IPS DF 6.9 (cell line): ENCODE measurements around the gene DGAT2L6.

Experiments
- DNase-seq: peaks from one replicate; pipeline ENCODE4 v3.0.0-alpha.2; 2013; ENCODE audit warnings: low read depth, low spot score
- H3K27ac ChIP-seq: one replicate; pipeline ENCODE4 v1.5.1; 2013; ENCODE audit warnings: low read length, control low read depth
- H3K27me3 ChIP-seq: 2 replicates; pipeline ENCODE4 v1.6.1; 2013; ENCODE audit warnings: mild to moderate bottlenecking, low read length; ENCODE audit not compliant: control insufficient read depth, insufficient read depth
- H3K36me3 ChIP-seq: 2 replicates; pipeline ENCODE4 v1.6.1; 2013; ENCODE audit warnings: low read length; ENCODE audit not compliant: control insufficient read depth, insufficient read depth
- H3K4me1 ChIP-seq: 2 replicates; pipeline ENCODE4 v1.6.1; 2013; ENCODE audit warnings: low read length; ENCODE audit not compliant: control insufficient read depth, insufficient read depth
- H3K4me3 ChIP-seq: 2 replicates; pipeline ENCODE4 v1.5.1; 2013; ENCODE audit warnings: mild to moderate bottlenecking, low read length
- H3K9me3 ChIP-seq: 2 replicates; pipeline ENCODE4 v1.6.1; 2013; ENCODE audit warnings: low read length, inconsistent platforms; ENCODE audit not compliant: control insufficient read depth, insufficient read depth
- WGBS: extraction: QIAGEN DNeasy Blood & Tissue Kit; methylation state at CpG from one replicate; pipeline ENCODE4 v1.1.7; 2013; ENCODE audit warnings: mixed read lengths, missing lambda C conversion rate; ENCODE audit not compliant: insufficient read length, insufficient coverage; 5-methylcytosine and 5-hydroxymethylcytosine counted together

The DGAT2L6 gene

DNA sequence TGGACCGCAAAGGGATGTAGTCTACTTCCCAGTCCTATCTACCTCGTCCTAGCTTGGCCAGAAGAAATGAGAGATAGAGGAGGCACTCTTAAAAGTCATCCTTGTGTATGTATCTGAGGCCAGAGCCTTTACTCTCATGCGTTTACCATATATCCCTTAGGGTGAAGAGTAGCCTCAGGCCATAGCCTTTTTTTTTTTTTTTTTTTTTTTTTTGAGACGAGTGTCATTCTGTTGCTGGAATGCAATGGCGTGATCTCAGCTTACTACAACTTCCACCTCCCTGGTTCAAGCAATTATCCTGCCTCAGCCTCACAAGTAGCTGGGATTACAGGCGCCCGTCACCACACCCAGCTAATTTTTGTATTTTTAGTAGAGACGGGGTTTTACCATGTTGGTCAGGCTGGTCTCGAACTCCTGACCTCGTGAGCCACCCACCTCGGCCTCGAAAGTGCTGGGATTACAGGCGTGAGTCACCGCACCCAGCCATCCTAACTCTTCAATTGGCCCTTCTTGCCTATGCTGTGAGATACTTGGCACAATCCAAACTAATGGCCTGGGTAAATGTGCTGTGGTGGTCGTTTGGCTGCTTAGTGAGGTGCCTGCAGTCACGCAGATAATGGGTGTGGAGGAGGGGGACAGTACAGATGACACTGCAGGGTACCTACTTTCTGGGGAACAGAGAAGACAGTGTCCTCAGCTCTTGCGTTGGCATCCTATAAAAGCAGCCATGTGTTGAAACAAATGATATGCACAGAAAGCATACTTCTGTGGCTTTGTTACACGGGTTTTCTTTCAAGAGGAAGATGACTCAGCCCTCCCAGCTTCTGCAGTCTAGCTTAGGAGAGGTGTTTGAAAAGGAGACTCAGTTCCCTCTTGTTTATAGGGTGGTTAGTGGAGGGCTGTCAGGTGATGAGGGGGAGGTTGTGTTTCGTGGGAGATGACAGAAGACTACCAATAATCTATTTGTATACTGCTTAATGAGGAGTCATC lies 10.4 kb upstream of the DGAT2L6 start:
- H3K9me3 ChIP-seq: no peaks in the 10 kb centered on the region
- WGBS: no CpG with 5 or more reads among the region's 19 CpGs
- no peak overlapping the region for H3K27ac ChIP-seq
- no peaks in the 10 kb centered on the region; the same call in 1 of the 2 replicates for H3K36me3 ChIP-seq
- H3K4me3 ChIP-seq: no peak overlapping the region
- DNase-seq: no peak
- no peaks in the 10 kb centered on the region for H3K27me3 ChIP-seq
- H3K4me1 ChIP-seq: 0 out of 2 replicates have a peak, but pooled peaks cover 1% of the 10 kb centered on the region

DNA sequence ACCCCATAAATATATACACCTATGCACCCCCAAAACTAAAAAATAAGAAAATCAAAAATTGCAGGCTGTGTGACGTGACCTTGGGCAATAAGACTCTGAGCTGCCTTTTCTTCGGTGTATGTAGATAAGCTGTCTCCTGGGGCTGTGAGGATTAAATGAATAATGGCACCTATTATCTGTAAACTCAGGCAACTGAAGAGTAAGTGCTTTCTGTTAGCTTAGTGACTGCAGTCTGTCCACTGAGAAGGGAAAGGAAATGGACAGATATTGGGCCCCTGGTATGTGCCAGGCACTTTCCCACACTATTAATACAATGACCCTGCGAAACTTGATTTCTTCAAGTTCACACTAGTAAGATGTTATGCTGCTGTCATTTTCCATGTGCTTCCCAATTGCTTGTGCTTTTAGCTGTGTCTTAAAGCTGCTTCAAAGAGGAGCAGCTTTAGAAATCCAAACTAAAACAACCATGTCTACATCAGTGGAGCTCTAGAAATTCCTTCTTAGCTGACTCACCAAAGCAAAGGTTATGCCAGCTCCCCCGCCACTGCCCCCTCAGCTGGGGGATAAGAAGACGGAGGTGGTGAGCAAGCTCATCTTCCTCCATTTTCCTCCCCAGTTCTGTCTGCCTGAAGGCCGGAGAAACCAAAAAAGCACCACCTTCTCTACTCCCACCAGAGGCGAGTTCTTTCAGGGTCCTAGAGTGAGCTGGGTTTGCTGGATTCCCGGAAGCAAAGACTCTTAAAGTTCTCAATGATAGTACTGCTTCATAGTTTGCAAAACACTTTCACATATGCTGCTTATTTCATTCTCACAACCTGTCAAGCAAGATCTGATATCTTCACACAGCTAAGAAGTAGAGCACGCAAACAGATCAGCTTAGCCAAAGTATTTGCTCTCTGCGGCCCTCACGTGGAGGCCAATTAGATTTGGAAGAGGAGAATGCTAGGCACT lies 8.8 kb upstream of the DGAT2L6 start:
- H3K27ac ChIP-seq: no peak overlapping the region
- no peaks in the 10 kb centered on the region; the same call in 1 of the 2 replicates for H3K36me3 ChIP-seq
- no peak overlapping the region for H3K4me3 ChIP-seq
- WGBS: no CpG with 5 or more reads among the region's 11 CpGs
- H3K9me3 ChIP-seq: no peaks in the 10 kb centered on the region
- H3K4me1 ChIP-seq: peaks cover 7% of the 10 kb centered on the region
- no peak for DNase-seq
- no peaks in the 10 kb centered on the region for H3K27me3 ChIP-seq

DNA sequence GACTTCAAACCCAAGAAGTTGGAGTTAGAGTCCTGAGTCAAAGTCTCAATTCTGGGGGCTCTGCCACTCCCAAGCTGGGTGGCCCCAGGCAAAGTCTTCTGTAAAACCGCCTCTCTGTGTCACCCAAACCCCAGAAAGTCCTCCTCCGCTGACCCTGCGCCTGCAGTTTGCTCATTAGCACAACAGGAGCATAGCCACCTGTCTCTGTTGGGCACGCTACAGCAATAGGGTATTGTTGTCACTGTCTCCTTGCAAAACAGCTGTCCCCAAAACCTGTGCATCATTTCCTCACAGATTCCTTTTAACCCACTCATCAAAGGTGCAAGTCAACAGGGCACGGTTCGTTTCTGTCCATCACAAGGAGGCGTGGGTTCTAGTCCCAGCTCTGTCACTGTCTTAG lies 8.0 kb upstream of the DGAT2L6 start:
- H3K36me3 ChIP-seq: no peaks in the 10 kb centered on the region; the same call in 1 of the 2 replicates
- H3K4me1 ChIP-seq: peaks cover 7% of the 10 kb centered on the region
- no peaks in the 10 kb centered on the region for H3K9me3 ChIP-seq
- no CpG with 5 or more reads among the region's 7 CpGs for WGBS
- H3K27me3 ChIP-seq: no peaks in the 10 kb centered on the region
- DNase-seq: no peak
- H3K4me3 ChIP-seq: no peak overlapping the region
- H3K27ac ChIP-seq: no peak overlapping the region

DNA sequence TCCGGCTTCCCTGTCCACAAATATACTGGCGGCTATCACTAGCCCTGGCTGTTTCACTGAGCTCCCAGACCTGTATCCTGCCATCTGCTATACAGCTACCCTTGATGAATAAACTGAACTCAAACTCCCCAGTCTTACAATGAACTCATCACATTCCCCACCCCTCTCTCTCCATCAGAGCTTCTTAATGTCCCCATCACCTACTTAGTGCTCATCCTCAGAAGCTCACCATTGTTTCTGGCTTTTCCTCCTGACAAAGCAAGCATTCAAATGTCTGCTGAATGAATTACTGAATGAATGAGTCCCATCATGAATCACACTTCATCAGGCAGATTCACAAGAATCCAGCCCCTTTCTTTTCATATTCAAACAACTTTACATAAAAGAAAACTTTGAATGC lies 5.7 kb upstream of the DGAT2L6 start:
- WGBS: no CpG with 5 or more reads among the region's 2 CpGs
- no peaks in the 10 kb centered on the region for H3K36me3 ChIP-seq
- H3K4me3 ChIP-seq: no peak overlapping the region
- DNase-seq: no peak
- no peaks in the 10 kb centered on the region for H3K9me3 ChIP-seq
- H3K27ac ChIP-seq: no peak overlapping the region
- H3K27me3 ChIP-seq: no peaks in the 10 kb centered on the region
- H3K4me1 ChIP-seq: peaks cover 7% of the 10 kb centered on the region

DNA sequence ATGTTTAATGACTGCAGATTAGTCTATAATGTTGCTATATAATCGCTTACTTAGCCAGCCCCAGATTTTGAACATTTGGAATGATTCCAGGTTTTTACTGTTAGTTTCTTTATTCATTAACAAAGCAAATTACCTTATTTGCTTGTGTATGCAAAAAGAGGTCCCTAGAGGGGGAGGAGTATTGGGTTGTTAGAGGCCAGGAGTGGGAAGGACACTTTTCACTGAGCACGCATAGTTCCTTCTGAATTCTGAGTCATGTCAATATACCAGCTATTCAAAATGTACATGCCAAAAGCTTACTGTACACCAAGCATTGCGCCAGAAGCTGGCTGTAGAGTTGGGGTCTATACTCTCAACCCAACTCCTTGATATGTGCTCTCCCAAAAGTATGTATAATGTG lies 5.1 kb upstream of the DGAT2L6 start:
- Histone ChIP-seq H3K36me3 (no peaks in the 10 kb centered on the region), H3K27ac (no peak overlapping the region), H3K4me3 (no peak overlapping the region), H3K27me3 (no peaks in the 10 kb centered on the region), H3K4me1 (peaks cover 7% of the 10 kb centered on the region), H3K9me3 (no peaks in the 10 kb centered on the region)
- no peak for DNase-seq
- no CpG with 5 or more reads among the region's 3 CpGs for WGBS

DNA sequence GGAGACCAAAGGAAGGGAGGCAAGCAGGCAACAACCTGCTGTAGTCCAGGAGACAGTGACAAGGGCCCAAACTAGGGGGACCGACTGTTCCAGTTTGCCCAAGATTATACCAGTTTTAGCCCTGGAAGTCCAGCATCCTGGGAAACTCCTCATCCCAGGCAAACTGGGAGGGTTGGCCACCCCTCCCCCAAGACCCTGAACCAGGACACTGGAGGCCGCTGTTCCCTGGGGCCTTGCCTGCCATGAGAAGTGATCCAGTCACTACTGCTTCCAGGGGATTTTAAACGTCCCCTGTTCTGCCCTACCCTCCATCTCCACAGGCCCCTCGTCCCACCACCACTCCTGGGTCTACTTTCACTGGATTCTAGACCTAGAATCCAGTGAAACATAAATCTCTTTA lies 4.3 kb upstream of the DGAT2L6 start:
- Histone ChIP-seq H3K27me3 (no peaks in the 10 kb centered on the region), H3K4me1 (peaks cover 7% of the 10 kb centered on the region), H3K9me3 (no peaks in the 10 kb centered on the region), H3K36me3 (no peaks in the 10 kb centered on the region), H3K27ac (no peak overlapping the region), H3K4me3 (no peak overlapping the region)
- no peak for DNase-seq
- no CpG with 5 or more reads among the region's 4 CpGs for WGBS

DNA sequence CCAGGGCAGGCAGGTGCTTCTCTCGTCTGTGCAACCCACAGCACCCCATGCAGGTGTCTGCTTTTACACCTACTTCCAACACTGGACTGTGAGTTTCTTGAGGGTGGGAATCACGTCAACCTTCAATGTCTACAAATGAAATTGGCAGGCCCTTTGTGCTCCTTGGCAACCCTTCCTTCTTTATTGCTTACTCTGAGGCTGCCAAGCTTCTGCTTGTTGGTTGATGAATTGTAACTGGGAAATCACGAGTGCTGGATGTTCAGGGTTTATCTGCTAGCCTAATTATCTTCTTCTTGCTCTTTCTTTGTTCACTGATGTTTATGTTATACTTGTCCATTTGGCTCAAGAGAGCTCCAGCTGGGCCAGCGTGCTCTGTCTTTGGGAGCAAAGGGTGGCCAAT lies 2.5 kb upstream of the DGAT2L6 start:
- H3K27me3 ChIP-seq: no peaks in the 10 kb centered on the region
- peaks cover 7% of the 10 kb centered on the region for H3K4me1 ChIP-seq
- no peaks in the 10 kb centered on the region for H3K36me3 ChIP-seq
- no peak for DNase-seq
- no peak overlapping the region for H3K4me3 ChIP-seq
- no peaks in the 10 kb centered on the region for H3K9me3 ChIP-seq
- no peak overlapping the region for H3K27ac ChIP-seq
- WGBS: no CpG with 5 or more reads among the region's 4 CpGs

DNA sequence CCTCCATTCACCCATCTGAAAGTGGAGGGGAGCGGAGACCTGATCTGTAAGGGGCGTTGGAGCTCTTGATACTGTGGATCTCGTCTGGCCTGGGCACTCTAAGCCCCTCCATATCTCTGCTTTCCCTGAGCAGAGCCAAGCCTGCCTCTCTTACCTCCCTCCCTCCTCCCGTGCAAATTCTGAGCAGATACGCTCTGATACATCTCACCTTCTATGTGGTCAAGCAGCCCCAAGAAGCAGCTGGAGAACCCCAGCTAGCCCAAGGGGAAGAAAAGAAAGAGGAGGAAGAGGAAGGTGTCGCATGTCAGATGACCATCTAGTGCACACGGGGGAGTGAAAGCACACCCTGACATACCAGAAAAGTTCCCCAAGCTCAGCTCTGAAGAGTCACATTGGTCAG lies 1.9 kb upstream of the DGAT2L6 start:
- no peak for DNase-seq
- H3K4me3 ChIP-seq: no peak overlapping the region
- no peak overlapping the region for H3K27ac ChIP-seq
- no CpG with 5 or more reads among the region's 7 CpGs for WGBS
- no peaks in the 10 kb centered on the region for H3K36me3 ChIP-seq
- H3K4me1 ChIP-seq: peaks cover 7% of the 10 kb centered on the region
- H3K27me3 ChIP-seq: no peaks in the 10 kb centered on the region
- no peaks in the 10 kb centered on the region for H3K9me3 ChIP-seq

DNA sequence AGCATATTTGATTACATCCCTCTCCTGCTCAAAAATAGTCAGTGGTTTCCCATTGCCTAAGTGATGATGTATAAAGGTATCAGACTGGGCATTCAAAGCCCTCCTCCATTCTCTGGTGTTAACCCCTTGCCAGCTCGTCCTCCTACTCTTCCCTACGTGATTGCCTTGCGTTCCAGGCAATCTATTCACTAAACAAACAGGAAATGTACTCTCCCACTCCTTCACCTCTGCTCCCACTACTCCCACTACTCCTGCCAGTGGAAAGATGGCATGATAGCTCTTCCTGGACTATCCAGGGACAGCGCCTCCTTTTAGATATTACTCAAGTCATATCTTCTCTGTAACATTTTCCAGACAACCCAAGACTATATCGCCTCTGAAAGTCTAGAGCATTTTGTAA lies 5.8 kb downstream of the DGAT2L6 start:
- Histone ChIP-seq H3K4me3 (no peak overlapping the region), H3K4me1 (no peaks in the 10 kb centered on the region), H3K27ac (no peak overlapping the region), H3K9me3 (no peaks in the 10 kb centered on the region), H3K36me3 (no peaks in the 10 kb centered on the region), H3K27me3 (no peaks in the 10 kb centered on the region)
- no CpG with 5 or more reads among the region's 5 CpGs for WGBS
- no peak for DNase-seq

DNA sequence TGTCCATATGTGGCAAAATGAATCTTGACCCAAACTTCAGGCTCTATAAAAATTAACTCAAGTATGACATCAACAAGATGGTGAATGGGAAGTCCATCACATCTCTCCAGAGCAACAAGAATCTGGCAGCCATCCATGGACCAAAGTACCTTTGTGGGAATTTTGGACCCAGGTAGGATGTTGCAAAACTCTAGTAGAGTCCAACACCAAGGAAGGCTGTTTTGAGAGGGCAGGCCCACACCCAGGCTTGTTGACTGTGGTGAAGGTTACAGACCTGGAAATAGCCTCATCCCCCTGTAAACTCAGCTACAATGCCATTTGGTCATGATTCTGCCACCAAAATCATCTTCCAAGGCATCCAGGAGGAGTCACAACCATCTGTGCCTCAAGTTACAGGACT lies 12.9 kb downstream of the DGAT2L6 start:
- Histone ChIP-seq H3K36me3 (no peaks in the 10 kb centered on the region), H3K27me3 (no peaks in the 10 kb centered on the region), H3K4me1 (no peaks in the 10 kb centered on the region), H3K27ac (no peak overlapping the region), H3K4me3 (no peak overlapping the region), H3K9me3 (no peaks in the 10 kb centered on the region)
- no peak for DNase-seq
